NT2/D1 (cell line): Measurements from ENCODE around the gene MFGE8.

ENCODE experiments used
- SUZ12 ChIP-seq: IDR thresholded peaks from 2 replicates; pipeline ENCODE4 v1.6.1; 2011; ENCODE audit not compliant: insufficient read length, insufficient read depth; ENCODE audit errors: extremely low read depth
- YY1 ChIP-seq: IDR thresholded peaks from 2 replicates; pipeline ENCODE4 v1.6.1; 2011; ENCODE audit not compliant: insufficient read length, insufficient read depth
- ZNF274 ChIP-seq: IDR thresholded peaks from 2 replicates; pipeline ENCODE4 v1.6.1; 2011; ENCODE audit warnings: mild to moderate bottlenecking, low read depth, low read length

- TF ChIP-seq ZNF274 (no peak), SUZ12 (no peak), YY1 (no peak)
Measured at GRCh38 chr15:88911766-88912118, 1.4 kb downstream of the MFGE8 start.
